Islet of Langerhans (tissue), 1 donor: ENCODE results near the gene JAK2.
"Not testable (repeated sequence)": the region's sequence is repeated elsewhere in the genome, so short reads cannot be mapped to it uniquely, and the experiment has no call there.

ENCODE experiments used
- FAIRE-seq: peaks from one replicate; lab custom pipeline; 2011; peaks lifted over from hg19 to GRCh38; lab: Jason Lieb, UNC

JAK2 gene

DNA sequence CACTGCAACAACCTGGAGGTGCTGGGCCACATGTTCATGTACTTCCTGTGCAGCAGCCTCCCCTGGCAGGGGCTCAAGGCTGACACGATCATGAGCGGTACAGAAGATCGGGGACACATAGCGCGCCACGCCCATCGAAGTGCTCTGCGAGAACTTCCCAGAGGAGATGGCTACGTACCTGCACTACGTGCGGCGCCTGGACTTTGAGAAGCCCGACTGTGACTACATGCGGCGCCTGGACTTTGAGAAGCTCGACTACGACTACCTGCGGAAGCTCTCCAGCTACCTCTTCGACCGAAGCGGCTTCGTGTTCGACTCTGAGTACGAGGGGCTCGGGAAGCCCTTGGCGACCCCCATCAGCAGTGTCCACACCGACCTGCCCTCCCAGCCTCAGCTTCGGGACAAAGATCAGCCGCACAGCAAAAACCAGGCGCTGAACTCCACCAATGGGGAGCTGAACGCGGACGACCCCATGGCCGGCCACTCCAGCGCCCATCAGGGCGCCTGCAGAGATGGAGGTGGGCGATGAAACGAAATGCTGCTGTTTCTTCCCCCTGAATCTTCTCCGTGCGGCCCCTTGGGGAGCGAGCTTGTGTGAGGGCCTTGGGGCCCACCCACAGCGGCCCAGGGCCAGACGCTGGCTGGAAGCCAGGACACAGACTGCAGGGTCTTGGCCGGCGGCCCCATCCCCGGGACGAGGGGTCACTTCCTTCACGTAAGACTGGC, 56.5 kb downstream of the JAK2 start:
- no peak for FAIRE-seq

DNA sequence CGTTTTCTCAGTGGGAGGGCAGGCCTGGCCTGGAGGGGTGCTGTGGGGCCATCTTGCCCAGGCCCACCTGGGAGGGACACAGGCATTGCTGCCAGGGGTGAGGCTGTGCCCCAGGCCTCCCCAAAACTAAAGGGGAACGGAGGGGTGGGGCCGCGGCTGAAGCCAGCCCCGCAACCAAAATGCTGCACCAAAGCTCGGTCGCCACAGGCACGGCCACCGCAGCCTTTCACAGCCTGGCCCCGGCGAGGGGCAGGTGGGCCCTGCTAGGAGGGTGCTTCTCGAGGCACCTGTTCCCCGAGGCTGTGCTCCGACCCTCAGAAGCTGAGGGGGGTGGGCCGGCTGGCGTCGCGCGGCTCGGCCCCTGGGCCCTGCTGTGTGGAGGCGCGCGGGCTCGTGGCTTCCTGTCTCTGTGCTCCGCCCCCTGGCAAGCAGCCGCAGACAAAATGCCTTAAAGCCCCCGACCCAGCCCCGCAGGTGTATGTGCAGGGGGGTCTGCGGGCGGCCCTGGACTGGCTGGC, 57.6 kb downstream of the JAK2 start:
- FAIRE-seq, result no peak

DNA sequence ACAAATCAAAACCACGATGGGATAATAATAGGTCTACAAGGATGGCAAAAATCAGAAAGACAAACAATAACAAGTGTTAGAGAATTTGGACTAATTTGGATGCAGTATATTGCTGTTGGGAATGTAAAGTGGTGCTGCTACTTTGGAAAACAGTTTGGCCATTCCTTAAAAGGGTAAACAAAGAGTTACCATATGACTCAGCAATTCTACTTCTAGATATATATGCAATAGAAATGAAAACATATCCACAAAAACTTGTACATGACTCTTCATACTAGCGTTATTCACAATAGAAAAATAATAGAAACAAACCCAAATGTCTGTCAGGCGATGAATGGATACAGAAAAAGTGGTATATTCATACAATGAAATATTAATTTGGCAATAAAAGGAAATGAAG, 58.3 kb downstream of the JAK2 start:
- no peak for FAIRE-seq

DNA sequence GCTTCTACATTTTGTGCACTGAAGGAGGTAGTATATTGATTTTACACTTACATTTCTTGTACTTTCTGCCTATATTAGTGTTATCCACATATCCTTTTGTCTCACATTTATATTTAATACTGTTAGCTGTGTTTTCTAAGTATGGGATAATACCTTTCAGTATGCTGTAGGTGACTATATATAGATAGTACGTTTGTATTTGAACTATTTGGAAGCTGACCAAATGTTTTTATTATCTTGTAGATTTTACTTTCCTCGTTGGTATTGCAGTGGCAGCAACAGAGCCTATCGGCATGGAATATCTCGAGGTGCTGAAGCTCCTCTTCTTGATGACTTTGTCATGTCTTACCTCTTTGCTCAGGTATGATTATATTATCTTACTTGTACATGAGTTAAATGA, 59.1 kb downstream of the JAK2 start:
- FAIRE-seq, result no peak

DNA sequence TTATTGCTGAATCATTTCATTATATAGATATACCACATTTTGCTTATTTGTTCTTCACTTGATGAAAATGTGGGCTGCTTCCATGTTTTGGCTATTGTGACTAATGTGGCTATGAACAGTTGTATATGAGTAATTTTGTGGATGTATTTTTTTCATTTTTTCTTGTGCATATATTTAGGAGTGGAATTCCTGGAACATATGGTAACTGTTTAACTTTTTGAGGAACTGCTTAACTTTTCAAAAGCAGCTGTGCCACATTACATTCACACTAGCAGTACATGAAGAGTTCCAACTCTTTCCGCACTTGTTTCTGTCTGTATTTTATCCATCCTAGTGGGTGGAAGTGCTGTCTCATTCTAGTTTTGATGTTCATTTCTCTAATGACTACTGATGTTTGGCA, 67.8 kb downstream of the JAK2 start:
- no peak for FAIRE-seq

DNA sequence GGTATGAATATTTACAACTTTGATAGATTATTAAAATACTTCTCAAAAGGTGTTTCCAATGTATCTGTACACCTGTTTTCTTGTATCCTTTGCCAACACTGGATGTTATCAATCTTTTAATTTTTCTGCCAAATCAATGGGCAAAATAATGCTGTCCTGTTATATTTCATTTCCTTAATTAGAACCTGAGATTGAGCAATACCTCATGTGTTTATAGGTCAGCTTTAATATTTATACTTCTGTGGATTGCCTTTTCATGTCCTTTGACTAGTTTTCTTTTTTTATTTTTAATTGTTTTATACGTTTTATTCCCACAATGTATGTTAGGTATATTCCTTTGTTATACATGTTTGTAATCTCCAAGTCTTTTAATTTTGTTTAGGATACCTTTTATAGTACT, 77.6 kb downstream of the JAK2 start:
- FAIRE-seq, result peak; percentile 88

DNA sequence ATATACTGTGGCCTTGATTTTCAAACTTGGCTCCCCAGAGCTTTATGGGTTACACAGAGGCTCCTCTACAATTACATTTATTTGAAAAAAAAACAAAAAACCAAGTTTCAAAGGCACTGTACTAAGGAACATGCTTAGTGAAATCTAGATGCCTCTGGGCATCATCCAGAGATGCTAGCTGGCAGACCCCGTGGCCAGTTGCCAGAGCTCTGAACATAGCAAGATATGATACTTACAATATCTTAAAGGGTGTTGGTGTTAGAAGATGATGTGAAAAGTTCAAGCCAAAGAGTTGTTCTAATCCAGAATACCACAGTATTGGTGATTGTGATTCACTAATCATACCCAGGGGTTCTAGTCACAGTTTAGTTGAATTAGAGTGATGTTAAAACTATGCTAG, 87.8 kb downstream of the JAK2 start:
- FAIRE-seq, result no peak

DNA sequence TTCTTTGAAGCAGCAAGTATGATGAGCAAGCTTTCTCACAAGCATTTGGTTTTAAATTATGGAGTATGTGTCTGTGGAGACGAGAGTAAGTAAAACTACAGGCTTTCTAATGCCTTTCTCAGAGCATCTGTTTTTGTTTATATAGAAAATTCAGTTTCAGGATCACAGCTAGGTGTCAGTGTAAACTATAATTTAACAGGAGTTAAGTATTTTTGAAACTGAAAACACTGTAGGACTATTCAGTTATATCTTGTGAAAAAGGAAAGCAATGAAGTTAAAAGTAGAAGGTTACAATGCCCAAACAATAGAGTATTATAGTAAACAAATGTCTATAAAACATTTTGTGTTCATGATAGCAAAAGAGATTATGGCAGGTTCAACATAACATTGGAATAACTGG, 88.6 kb downstream of the JAK2 start:
- FAIRE-seq, result peak; percentile 91

DNA sequence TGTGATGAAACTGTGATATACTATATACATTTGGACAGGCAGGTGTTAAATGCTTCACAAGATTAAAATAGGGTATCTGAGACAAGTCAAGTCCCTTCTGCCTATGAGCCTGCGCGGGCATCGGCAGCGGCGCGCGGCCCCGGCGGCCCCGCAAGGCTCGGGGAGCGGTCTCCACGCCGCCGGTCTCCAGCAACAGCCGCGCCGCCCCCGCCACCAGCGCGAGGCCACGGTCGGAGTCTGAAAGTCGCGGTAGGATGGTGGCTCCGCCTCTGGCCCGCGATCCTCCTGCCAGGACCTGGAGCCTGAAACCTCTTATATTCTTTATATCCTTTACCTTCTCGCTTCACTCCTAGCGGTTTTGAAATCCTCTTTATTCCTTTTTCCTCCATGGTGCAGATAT, 100.9 kb downstream of the JAK2 start:
- no peak for FAIRE-seq

DNA sequence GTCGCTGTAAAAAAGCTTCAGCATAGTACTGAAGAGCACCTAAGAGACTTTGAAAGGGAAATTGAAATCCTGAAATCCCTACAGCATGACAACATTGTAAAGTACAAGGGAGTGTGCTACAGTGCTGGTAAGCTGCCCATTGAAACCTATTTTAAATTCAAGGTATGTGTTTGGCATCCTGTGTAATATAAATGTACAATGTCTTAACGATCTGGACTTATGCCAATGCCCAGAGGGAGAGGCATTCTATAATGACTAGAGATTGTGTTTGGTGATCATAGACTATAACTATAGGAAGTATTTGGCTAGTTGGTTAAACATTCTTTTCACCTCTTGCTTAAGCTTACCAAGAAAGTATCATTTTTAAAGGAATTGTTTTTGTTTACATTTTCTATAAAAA, 104.7 kb downstream of the JAK2 start:
- no peak for FAIRE-seq

DNA sequence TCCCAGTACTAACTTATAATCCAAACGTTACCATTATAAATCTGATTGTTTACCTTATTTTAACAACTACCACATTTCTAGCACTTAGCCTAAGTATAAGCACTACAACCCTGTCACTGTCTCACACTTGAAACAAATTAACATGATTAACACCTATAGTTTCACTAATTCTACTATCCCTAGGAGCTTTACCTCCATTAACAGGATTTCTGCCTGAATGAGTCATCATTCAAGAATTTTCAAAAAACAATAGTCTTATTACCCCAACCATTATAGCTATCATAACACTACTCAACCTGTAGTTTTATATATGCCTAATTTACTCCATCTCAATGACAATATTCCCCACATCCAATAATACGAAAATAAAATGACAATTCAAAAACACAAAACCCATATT, 110.7 kb downstream of the JAK2 start:
- no peak for FAIRE-seq

DNA sequence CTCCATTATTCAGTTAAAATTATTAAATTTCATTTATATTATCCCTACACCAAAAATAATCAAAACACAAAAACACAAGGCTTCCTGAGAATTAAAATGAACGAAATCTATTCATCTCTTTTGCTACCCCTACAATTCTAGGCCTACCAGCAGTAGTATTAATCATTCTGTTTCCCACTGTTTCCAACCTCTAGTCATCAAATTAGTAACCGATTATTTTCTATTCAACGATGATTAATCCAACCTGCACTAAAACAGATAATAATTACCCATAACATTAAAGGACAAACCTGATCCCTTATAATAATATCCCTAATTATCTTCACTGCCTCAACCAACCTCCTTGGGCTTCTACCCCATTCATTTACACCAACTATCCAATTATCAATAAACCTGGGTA, 114.4 kb downstream of the JAK2 start:
- no peak for FAIRE-seq

DNA sequence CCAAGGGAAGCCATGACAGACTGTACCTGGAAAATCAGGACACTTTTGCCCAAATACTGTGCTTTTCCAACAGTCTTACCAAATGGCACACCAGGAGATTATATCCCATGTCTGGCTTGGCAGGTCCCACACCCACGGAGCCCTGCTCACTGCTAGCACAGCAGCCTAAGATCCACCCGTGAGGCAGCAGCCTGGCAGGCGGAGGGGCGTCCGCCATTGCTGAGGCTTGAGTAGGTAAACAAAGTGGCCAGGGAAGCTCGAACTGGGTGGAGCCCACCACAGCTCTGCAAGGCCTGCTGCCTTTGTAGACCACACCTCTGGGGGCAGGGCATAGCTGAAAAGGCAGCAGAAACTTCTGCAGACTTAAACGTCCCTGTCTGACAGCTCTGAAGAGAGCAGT, 116.1 kb downstream of the JAK2 start:
- FAIRE-seq, result not testable (repeated sequence)

DNA sequence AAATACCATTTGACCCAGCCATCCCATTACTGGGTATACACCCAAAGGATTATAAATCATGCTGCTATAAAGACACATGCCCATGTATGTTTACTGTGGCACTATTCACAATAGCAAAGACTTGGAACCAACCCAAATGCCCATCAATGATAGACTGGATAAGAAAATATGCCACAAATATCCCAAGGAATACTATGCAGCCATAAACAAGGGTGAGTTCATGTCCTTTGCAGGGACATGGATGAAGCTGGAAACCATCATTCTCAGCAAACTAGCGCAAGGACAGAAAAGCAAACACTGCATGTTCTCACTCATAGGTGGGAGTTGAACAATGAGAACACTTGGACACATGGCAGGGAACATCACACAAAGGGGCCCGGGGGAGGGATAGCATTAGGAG, 121.4 kb downstream of the JAK2 start:
- not testable (repeated sequence) for FAIRE-seq

DNA sequence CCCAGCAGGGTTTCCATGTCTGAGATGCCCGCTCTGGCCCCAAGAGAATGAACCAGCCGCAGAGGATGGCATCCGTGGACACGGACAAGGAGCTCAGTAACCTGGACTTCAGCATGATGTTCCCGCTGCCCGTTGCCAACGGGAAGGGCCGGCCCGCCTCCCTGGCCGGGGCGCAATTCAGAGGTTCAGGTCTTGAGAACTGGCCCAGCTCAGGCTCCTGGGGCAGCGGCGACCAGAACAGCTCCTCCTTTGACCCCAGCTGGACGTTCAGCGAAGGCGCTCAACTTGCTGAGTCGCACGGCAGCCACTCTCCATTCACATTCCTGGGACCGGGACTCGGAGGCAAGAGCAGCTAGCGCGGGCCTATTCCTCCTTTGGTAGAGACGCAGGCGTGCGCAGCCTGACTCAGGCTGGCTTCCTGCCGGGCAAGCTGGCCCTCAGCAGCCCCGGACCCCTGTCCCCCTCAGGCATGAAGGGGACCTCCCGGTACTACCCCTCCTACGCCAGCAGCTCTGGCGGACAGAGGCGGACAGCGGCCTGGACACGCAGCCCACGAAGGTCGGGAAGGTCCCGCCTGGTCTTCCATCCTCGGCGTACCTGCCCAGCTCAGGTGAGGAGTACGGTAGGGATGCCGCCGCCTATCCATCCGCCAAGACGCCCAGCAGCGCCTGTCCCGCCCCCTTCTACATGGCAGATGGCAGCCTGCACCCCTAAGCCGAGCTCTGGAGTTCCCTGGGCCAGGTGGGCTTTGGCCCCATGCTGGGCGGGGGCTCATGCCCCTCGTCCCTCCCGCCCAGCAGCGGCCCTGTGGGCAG, 126.0 kb downstream of the JAK2 start:
- no peak for FAIRE-seq

DNA sequence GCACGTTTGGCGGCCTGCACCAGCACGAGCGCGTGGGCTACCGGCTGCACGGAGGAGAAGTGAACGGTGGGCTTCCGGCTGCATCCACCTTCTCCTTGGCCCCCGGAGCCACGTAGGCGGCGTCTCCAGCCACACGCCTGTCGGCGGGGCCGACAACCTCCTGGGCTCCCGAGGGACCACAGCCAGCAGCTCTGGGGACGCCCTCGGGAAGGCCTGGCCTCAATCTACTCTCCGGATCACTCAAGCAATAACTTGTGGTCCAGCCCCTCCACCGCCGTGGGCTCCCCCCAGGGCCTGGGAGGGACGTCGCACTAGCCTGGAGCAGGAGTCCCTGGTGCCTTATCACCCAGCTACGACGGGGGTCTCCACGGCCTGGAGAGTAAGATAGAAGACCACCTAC, 126.6 kb downstream of the JAK2 start:
- FAIRE-seq, result no peak

DNA sequence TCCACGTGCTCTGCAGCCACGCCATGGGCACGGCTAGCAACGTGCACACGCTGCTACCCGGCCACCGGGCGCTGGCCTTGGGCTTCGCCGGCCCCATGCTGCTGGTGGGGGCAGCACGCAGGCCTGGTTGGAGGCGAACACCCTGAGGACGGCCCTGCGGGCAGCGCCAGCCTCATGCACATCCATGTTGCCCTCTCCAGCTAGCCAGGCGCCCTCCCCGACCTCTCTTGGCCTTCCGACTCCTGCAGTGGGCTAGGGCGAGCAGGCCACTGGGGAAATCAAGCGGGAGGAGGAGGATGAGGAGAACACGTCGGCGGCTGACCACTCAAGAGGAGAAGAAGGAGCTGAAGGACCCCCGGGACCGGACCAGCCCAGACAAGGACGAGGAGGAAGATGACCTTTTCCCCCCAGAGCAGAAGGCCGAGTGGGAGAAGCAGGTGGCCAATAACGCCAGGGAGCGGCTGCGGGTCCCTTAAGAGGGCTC, 127.1 kb downstream of the JAK2 start:
- FAIRE-seq, result no peak

DNA sequence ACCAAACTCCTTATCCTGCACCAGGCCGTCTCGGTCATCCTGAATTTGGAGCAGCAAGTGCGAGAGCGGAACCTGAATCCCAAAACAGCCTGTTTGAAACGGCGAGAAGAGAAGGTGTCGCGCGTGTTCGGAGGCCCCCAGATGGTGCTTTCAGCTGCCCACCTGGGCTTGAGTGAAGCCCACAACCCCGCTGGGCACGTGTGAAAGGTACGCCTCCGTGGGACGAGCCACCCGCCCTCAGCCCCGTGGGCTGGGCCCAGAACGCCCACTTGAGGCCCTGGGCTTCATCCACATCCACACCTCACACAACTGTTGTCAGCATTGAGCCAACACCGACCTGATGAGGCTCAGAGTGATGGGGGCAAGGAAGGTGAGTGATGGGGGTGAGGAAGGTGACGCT, 127.6 kb downstream of the JAK2 start:
- no peak for FAIRE-seq

DNA sequence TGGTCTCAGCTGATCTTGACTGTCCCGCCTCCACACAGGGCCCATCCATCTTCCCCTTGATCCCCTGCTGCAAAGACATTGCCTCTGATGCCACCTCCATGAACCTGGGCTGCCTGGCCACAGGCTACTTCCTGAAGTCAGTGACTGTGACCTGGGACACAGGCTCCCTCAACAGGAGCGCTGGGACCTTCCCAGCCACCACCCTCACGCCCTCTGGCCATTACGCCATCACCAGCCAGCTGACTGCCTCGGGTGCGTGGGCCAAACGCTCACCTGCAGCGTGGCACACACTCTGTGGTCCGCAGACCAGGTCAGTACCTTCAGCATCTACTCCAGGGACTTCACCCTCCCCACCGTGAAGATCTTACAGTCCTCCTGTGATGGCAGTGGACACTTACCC, 128.5 kb downstream of the JAK2 start:
- no peak for FAIRE-seq

DNA sequence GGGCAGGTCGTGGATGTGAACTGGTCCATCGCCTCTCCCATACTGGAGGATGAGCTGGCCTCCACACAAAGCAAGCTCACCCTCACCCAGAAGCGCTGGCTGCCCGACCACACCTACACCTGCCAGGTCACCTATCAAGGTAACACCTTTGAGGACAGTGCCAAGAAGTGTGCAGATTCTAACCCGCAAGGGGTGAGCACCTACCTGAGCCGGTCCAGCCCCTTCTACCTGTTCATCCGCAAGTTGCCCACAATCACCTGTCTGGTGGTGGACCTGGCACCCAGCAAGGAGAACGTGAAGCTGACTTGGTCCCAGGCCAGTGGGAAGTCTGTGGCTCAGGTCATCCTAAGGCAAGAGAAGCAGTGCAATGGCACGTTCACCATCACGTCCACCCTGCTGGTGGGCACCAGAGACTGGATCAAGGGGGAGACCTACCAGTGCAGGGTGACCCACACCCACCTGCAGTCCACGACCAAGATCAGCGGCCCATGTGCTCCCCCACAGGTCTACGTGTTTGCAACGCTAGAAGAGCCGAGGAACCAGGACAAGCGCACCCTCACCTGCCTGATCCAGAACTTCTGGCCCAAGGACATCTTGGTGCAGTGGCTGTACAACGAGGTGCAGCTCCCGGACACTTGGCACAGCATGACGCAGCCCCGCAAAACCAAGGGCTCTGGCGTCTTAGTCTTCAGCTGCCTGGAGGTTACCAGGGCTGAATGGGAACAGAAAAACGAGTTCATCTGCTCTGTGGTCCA, 129.1 kb downstream of the JAK2 start:
- no peak for FAIRE-seq

DNA sequence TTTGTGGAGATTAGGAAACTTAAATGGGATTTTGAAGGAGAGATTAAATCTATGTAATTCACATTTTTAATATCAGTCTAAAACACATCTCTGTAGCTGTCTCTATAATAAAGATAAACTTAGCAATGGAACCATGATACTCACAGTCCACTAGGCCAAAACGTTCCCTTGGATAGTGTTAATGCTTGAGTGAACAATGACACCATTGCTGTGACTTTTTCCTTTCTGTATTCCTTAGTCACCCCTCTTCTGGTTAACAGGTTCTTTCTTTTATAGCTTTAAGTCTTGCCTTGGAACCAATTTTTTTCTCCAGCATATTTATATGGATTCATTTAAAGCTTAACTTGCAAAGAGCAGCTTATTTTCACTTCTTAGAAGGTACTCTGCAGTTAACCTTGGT, 137.0 kb downstream of the JAK2 start:
- FAIRE-seq, result no peak

DNA sequence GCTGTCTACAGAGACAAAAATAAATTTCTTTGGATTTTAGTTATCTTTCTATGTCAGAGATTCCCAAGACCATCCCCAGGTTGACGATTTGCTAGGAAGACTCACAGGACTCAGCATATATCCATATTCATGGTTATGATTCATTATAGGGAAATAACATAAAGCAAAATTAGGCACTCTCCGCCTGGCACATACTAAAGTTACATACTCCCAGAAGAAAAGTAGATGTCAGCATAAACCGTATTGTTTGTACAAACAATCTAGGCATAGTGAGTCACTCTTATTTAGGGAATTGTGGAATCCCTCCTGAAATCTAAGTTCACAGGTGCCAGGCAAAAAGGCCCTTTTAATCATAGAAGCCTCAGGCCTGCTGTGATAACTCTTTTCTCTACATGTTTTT, 137.4 kb downstream of the JAK2 start:
- no peak for FAIRE-seq

DNA sequence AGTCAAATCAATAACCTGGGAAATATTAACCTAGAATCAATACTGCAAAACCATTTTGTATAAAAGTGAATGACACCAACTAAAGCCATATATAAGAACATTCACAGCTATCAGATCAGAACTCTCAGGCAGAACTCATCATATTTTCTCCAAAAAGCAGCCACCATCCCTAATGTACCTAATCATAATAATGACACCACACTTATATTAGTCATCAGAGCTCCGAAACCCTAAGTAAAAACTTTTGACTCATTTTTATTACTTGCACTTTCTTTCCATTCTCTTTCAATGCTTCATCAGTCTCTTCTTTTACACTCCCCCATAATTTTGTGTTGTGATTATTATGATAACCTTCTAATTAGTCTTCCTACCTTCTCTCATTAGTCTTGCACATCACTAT, 155.1 kb downstream of the JAK2 start:
- FAIRE-seq, result no peak
